SK-N-SH (cell line): ENCODE results near the gene GPR158.

Source experiments
- ELF1 ChIP-seq: IDR thresholded peaks from 2 replicates; pipeline ENCODE4 v1.4.0; 2012
- EP300 ChIP-seq, 2 experiments: IDR thresholded peaks; 2 replicates each; pipeline versions ENCODE4 v1.4.0 to v1.6.1; 2012; ENCODE audit warnings: borderline replicate concordance in 1 of 2, low read depth in 1 of 2, low read length in 1 of 2
- EZH2phosphoT487 ChIP-seq: fragments of 200-600 bp; sonication (generic); IDR thresholded peaks from 2 replicates; pipeline ENCODE4 v1.6.1; 2017; ENCODE audit warnings: low read depth, mixed run types, mild to moderate bottlenecking, antibody characterized with exemption, moderate library complexity, borderline replicate concordance
- FOXJ3 ChIP-seq: sonication (generic); formaldehyde crosslinking; IDR thresholded peaks from 2 replicates; pipeline ENCODE4 v1.5.1; 2020; ENCODE audit warnings: mild to moderate bottlenecking, missing genetic modification reagents
- POLR2AphosphoS5 ChIP-seq: IDR thresholded peaks from 2 replicates; pipeline ENCODE4 v1.6.1; 2012; ENCODE audit warnings: low read depth, low read length
- TAF1 ChIP-seq: IDR thresholded peaks from 2 replicates; pipeline ENCODE4 v1.6.1; 2012; ENCODE audit warnings: low read depth, mild to moderate bottlenecking, low read length, moderate library complexity, borderline replicate concordance
- TF ChIP-seq, protein P1 (sequence below): fragments of 200-600 bp; sonication (generic); IDR thresholded peaks from 2 replicates; pipeline ENCODE4 v1.6.1; 2017; ENCODE audit warnings: antibody characterized with exemption, mild to moderate bottlenecking, moderate library complexity

DNA sequence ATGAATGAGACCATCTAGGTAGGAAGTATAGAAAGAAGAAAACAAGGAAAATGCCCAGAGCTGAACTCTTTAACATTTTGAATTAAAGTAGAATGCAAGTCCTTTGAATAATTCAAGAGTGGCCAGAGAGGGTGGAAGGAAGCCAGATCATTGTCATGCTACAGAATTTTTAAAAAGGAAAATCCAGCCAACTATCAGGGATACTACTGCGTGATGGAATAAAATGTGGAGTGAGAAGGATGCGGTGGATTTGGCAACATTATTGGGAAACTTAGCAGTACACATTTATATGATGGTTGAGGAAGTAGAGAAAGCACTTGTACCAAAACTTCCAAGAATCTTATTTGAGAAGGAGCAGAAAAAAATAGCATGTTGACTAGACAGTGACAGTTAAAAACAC lies 261.6 kb downstream of the GPR158 start:
- TF ChIP-seq, protein P1, sequence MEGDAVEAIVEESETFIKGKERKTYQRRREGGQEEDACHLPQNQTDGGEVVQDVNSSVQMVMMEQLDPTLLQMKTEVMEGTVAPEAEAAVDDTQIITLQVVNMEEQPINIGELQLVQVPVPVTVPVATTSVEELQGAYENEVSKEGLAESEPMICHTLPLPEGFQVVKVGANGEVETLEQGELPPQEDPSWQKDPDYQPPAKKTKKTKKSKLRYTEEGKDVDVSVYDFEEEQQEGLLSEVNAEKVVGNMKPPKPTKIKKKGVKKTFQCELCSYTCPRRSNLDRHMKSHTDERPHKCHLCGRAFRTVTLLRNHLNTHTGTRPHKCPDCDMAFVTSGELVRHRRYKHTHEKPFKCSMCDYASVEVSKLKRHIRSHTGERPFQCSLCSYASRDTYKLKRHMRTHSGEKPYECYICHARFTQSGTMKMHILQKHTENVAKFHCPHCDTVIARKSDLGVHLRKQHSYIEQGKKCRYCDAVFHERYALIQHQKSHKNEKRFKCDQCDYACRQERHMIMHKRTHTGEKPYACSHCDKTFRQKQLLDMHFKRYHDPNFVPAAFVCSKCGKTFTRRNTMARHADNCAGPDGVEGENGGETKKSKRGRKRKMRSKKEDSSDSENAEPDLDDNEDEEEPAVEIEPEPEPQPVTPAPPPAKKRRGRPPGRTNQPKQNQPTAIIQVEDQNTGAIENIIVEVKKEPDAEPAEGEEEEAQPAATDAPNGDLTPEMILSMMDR = no peak
- no peak for TF ChIP-seq ELF1
- no peak for TF ChIP-seq TAF1
- no peak for TF ChIP-seq EP300 (IDR thresholded peaks at IDR 0.05; ENCODE audit: borderline replicate concordance in 1 of 2, low read depth in 1 of 2, low read length in 1 of 2)
- no peak for TF ChIP-seq FOXJ3 (CRISPR knock-in tag)
- TF ChIP-seq EZH2phosphoT487 = no peak
- no peak for TF ChIP-seq POLR2AphosphoS5
